MCF 10A (cell line): ENCODE data around the gene CPVL. TPM values are rescaled to one million over a fixed set of nuclear protein-coding genes. Genes with fewer than 3 reads are reported as not detected.

Experiments used
- BruUV-seq: library from RNA; stranded (reverse); fragments of 400-500 nt; replicated peaks from 2 replicates; lab custom pipeline; 2021; lab: Mats Ljungman, UMichigan
- CTCF ChIA-PET: fragments of 300-600 bp; sonication (Branson Sonifier 250); formaldehyde crosslinking; extraction: SDS; loops from one replicate; lab custom pipeline; 2021; ENCODE audit warnings: antibody characterized with exemption, inconsistent platforms; lab: Yijun Ruan, JAX
- POLR2A ChIA-PET: fragments of 300-600, 350-650 bp; sonication (Branson Sonifier 250); formaldehyde crosslinking; extraction: SDS; loops from one replicate; lab custom pipeline; 2020; ENCODE audit warnings: antibody characterized with exemption, inconsistent platforms; lab: Yijun Ruan, JAX
- DNase-seq: peaks from one replicate; pipeline ENCODE4 v3.0.0-alpha.2; 2018; ENCODE audit not compliant: unreplicated experiment
- H3K27ac Mint-ChIP-seq: one replicate; pipeline ENCODE4 v1.8.0; 2022; ENCODE audit warnings: mild to moderate bottlenecking, low read depth, mixed read lengths; ENCODE audit not compliant: unreplicated experiment
- H3K27me3 Mint-ChIP-seq: one replicate; pipeline ENCODE4 v1.8.0; 2022; ENCODE audit warnings: mixed read lengths; ENCODE audit not compliant: insufficient read depth, unreplicated experiment
- H3K36me3 Mint-ChIP-seq: one replicate; pipeline ENCODE4 v1.8.0; 2022; ENCODE audit warnings: mild to moderate bottlenecking, moderate library complexity, mixed read lengths; ENCODE audit not compliant: insufficient read depth, unreplicated experiment
- H3K4me1 Mint-ChIP-seq: one replicate; pipeline ENCODE4 v1.8.0; 2022; ENCODE audit warnings: mixed read lengths; ENCODE audit not compliant: insufficient read depth, unreplicated experiment
- H3K4me3 Mint-ChIP-seq: one replicate; pipeline ENCODE4 v1.8.0; 2022; ENCODE audit warnings: mild to moderate bottlenecking, moderate library complexity, mixed read lengths; ENCODE audit not compliant: unreplicated experiment
- H3K9me3 Mint-ChIP-seq: one replicate; pipeline ENCODE4 v1.8.0; 2022; ENCODE audit warnings: mixed read lengths; ENCODE audit not compliant: unreplicated experiment
- intact Hi-C: fragments of 100-400 bp; cut with micrococcal nuclease; formaldehyde crosslinking; loops from 2 replicates; pipeline ENCODE4 v1.14.1; 2022
- total RNA-seq: library from RNA; stranded (reverse); gene quantifications from 2 replicates; pipeline ENCODE4 v1.2.3, GENCODE V29; 2022
- TF ChIP-seq, protein P1 (sequence below): fragments of 200-600 bp; IDR thresholded peaks from one replicate; pipeline ENCODE4 v1.8.0; 2022; ENCODE audit warnings: antibody characterized with exemption, mild to moderate bottlenecking; ENCODE audit not compliant: unreplicated experiment

Gene CPVL
- total RNA-seq, 1 experiment from 2014 or later = 49.0 TPM

DNA sequence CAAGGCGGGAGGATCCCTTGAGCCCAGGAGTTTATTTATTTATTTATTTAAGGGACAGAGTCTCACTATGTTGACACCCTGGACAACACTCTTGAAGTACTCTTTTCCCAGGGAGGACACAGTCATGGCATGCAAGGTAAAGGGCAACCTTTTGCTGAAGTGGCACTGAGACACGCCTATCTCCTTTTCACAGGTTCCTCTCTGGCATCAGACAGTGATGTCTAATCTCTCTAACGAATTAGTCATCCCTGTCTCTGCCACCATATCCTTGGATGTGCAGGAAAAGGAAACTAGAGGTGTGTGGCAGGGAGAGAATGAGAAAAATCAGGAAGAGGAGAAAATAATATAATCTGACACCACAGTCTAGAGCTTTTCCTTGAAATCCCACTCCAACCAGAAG, 19.5 kb downstream of the CPVL start:
- Mint-ChIP-seq H3K9me3 (no peaks in the 10 kb centered on the region), H3K27me3 (no peaks in the 10 kb centered on the region), H3K4me1 (peaks cover 7% of the 10 kb centered on the region), H3K36me3 (no peaks in the 10 kb centered on the region), H3K27ac (no peak overlapping the region), H3K4me3 (no peak overlapping the region)
- peak; percentile 42 for DNase-seq
- no TSS peak for BruUV-seq
- intact Hi-C loops = no loop called here
- TF ChIP-seq, protein P1, sequence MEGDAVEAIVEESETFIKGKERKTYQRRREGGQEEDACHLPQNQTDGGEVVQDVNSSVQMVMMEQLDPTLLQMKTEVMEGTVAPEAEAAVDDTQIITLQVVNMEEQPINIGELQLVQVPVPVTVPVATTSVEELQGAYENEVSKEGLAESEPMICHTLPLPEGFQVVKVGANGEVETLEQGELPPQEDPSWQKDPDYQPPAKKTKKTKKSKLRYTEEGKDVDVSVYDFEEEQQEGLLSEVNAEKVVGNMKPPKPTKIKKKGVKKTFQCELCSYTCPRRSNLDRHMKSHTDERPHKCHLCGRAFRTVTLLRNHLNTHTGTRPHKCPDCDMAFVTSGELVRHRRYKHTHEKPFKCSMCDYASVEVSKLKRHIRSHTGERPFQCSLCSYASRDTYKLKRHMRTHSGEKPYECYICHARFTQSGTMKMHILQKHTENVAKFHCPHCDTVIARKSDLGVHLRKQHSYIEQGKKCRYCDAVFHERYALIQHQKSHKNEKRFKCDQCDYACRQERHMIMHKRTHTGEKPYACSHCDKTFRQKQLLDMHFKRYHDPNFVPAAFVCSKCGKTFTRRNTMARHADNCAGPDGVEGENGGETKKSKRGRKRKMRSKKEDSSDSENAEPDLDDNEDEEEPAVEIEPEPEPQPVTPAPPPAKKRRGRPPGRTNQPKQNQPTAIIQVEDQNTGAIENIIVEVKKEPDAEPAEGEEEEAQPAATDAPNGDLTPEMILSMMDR = no peak
- ChIA-PET CTCF (interaction anchor here (0.7 to 1.8 kb wide), 3 partner anchors 10 to 63 kb away, joined by 3 to 8 read pairs (median 3); no protein-coding TSS in a partner anchor), POLR2A (interaction anchor here (0.6 to 1.8 kb wide), 3 partner anchors 13 to 1265 kb away, joined by 3 to 7 read pairs (median 5); partner anchors contain the start of gene CPVL)

DNA sequence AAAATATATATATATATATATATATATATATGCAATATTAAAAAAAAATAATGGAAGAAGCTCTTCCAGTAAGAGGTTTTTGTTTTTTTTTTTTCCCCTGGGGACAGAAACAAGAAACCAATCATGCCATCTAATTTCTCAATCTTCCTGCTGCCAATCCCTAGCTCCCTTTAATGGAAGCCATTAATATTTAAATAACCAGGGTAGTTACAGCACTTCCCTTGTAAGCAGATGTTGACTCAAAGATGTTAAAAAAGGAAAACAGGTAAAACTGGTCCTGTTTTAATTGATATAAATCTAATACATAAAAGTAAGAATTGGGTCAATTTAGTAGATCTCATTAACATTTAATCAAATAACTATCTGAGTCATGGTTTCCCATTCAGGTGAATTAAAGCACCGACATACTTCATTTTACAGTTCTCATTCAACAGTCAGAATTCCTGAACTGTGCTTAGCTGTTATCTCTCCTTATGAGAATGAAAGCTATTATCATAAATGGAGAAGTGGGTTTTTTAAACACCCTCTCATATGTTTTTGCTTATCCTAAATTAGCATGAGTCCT, 22.6 kb downstream of the CPVL start:
- BruUV-seq = no TSS peak
- ChIA-PET CTCF (interaction anchor here (0.6 to 1.6 kb wide), 6 partner anchors 17 to 284 kb away, joined by 3 to 10 read pairs (median 4); no protein-coding TSS in a partner anchor), POLR2A (interaction anchor here (0.7 to 0.8 kb wide), 2 partner anchors 17 to 282 kb away, joined by 3 read pairs; no protein-coding TSS in a partner anchor)
- intact Hi-C loops = no loop called here
- no peaks in the 10 kb centered on the region for H3K9me3 Mint-ChIP-seq
- H3K4me1 Mint-ChIP-seq = peaks cover 7% of the 10 kb centered on the region
- no peaks in the 10 kb centered on the region for H3K27me3 Mint-ChIP-seq
- no peak for DNase-seq
- H3K27ac Mint-ChIP-seq = no peak overlapping the region
- peaks cover 9% of the 10 kb centered on the region for H3K36me3 Mint-ChIP-seq
- TF ChIP-seq, protein P1 = no peak
- H3K4me3 Mint-ChIP-seq = no peak overlapping the region

DNA sequence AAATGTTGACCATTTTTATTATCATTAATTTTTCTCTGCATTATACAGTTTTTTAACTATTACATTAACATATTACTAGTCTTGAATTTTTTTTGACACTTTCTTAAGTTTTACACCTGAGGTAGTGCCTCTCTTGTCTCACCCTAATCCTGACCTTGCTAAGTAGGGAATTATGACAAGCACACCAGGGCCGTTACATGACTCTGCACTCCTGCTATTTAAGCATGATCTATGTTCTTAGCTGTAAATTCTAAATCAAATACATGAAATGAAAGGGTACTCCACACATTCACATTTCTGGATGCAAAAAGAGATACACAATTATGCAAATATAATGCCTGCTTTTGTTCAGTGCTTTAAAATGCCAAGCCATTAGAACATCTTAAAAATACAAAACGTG, 23.6 kb downstream of the CPVL start:
- no peak overlapping the region for H3K4me3 Mint-ChIP-seq
- H3K27me3 Mint-ChIP-seq = no peaks in the 10 kb centered on the region
- peaks cover 7% of the 10 kb centered on the region for H3K4me1 Mint-ChIP-seq
- TF ChIP-seq, protein P1 = no peak
- CTCF ChIA-PET = interaction anchor here (0.9 to 1.6 kb wide), 5 partner anchors 16 to 204 kb away, joined by 3 to 10 read pairs (median 4); no protein-coding TSS in a partner anchor
- no peak overlapping the region for H3K27ac Mint-ChIP-seq
- intact Hi-C loops = no loop called here
- H3K36me3 Mint-ChIP-seq = peaks cover 9% of the 10 kb centered on the region
- POLR2A ChIA-PET = no interaction called here
- BruUV-seq = no TSS peak
- H3K9me3 Mint-ChIP-seq = no peaks in the 10 kb centered on the region
- DNase-seq = no peak

DNA sequence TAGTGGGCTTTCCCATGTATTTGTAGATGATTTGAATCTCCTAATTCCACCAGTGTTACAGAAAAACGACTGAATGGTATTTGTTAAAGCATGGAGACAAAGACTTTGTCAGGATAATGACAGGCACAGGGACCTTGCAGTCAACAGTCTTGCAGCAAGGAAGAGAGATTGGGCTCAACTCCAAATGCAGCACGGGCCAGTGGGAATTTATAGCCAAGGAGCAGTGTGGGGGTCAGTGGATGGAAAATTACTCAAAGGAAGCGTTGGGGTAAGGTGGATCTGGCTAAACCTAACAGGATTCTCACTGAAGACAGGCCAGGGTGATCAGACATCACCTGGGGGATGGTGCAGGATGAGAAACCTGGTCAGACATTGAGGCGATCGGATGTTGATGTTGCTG, 24.3 kb downstream of the CPVL start:
- no peaks in the 10 kb centered on the region for H3K9me3 Mint-ChIP-seq
- no peak overlapping the region for H3K4me3 Mint-ChIP-seq
- H3K4me1 Mint-ChIP-seq = peaks cover 6% of the 10 kb centered on the region
- no TSS peak for BruUV-seq
- TF ChIP-seq, protein P1 = no peak
- H3K27me3 Mint-ChIP-seq = no peaks in the 10 kb centered on the region
- CTCF ChIA-PET = interaction anchor here (1.0 kb wide), 1 partner anchor 195 kb away, joined by 3 read pairs; no protein-coding TSS in a partner anchor
- H3K27ac Mint-ChIP-seq = no peak overlapping the region
- POLR2A ChIA-PET = interaction anchor here (1.1 kb wide), 1 partner anchor 9 kb away, joined by 4 read pairs; no protein-coding TSS in a partner anchor
- DNase-seq = no peak
- intact Hi-C loops = no loop called here
- peaks cover 9% of the 10 kb centered on the region for H3K36me3 Mint-ChIP-seq
